Astrocyte (in vitro differentiated cells and primary cell): ENCODE measurements around the gene CCNG2. TPM values are rescaled to one million over a fixed set of nuclear protein-coding genes. Genes with fewer than 3 reads are reported as not detected.

Experiments used
- DNase-seq: peaks from one replicate; pipeline ENCODE4 v3.0.0-alpha.2; 2010; ENCODE audit warnings: low read depth
- FAIRE-seq: peaks from 2 replicates; lab custom pipeline; 2011; peaks lifted over from hg19 to GRCh38; lab: Jason Lieb, UNC
- H2AFZ ChIP-seq: 2 replicates; pipeline ENCODE4 v1.6.0; 2012; ENCODE audit warnings: low read depth, low read length, inconsistent platforms
- H3K27ac ChIP-seq: 2 replicates; pipeline ENCODE4 v1.5.1; 2011; ENCODE audit warnings: low read depth, low read length, inconsistent platforms
- H3K27me3 ChIP-seq: 2 replicates; pipeline ENCODE4 v1.6.0; 2011; ENCODE audit warnings: low read length, inconsistent platforms; ENCODE audit not compliant: insufficient read depth
- H3K36me3 ChIP-seq: 2 replicates; pipeline ENCODE4 v1.5.1; 2011; ENCODE audit warnings: low read length, inconsistent platforms; ENCODE audit not compliant: insufficient read depth
- H3K4me1 ChIP-seq: 2 replicates; pipeline ENCODE4 v1.5.1; 2011; ENCODE audit warnings: low read length, inconsistent platforms; ENCODE audit not compliant: insufficient read depth
- H3K4me2 ChIP-seq: 2 replicates; pipeline ENCODE4 v1.6.0; 2012; ENCODE audit warnings: low read length, inconsistent platforms
- H3K4me3 ChIP-seq: 2 replicates; pipeline ENCODE4 v1.5.1; 2011; ENCODE audit warnings: low read depth, mild to moderate bottlenecking, low read length, inconsistent platforms; ENCODE audit not compliant: insufficient read depth
- H3K79me2 ChIP-seq: 2 replicates; pipeline ENCODE4 v1.6.0; 2012; ENCODE audit warnings: mild to moderate bottlenecking, low read length, inconsistent platforms; ENCODE audit not compliant: insufficient read depth
- H3K9ac ChIP-seq: 2 replicates; pipeline ENCODE4 v1.6.0; 2012; ENCODE audit warnings: mild to moderate bottlenecking, low read length, inconsistent platforms
- H3K9me3 ChIP-seq: 2 replicates; pipeline ENCODE4 v1.5.1; 2012; ENCODE audit warnings: low read depth, mild to moderate bottlenecking, low read length, inconsistent platforms; ENCODE audit not compliant: insufficient read depth
- H4K20me1 ChIP-seq: 2 replicates; pipeline ENCODE4 v1.6.0; 2012; ENCODE audit warnings: low read length, inconsistent platforms; ENCODE audit not compliant: insufficient read depth
- H3K27ac Mint-ChIP-seq: one replicate; pipeline ENCODE4 v1.8.0; 2021; ENCODE audit warnings: mild to moderate bottlenecking, mixed read lengths; ENCODE audit not compliant: unreplicated experiment
- H3K27me3 Mint-ChIP-seq: one replicate; pipeline ENCODE4 v1.8.0; 2021; ENCODE audit warnings: low read depth, mixed read lengths; ENCODE audit not compliant: unreplicated experiment
- H3K36me3 Mint-ChIP-seq: one replicate; pipeline ENCODE4 v1.8.0; 2021; ENCODE audit warnings: low read depth, mixed read lengths; ENCODE audit not compliant: unreplicated experiment
- H3K4me1 Mint-ChIP-seq: one replicate; pipeline ENCODE4 v1.8.0; 2021; ENCODE audit warnings: low read depth, mixed read lengths; ENCODE audit not compliant: unreplicated experiment
- H3K4me3 Mint-ChIP-seq: one replicate; pipeline ENCODE4 v1.8.0; 2021; ENCODE audit warnings: mild to moderate bottlenecking, moderate library complexity, mixed read lengths; ENCODE audit not compliant: unreplicated experiment
- H3K9me3 Mint-ChIP-seq: one replicate; pipeline ENCODE4 v1.8.0; 2021; ENCODE audit warnings: mild to moderate bottlenecking, mixed read lengths; ENCODE audit not compliant: unreplicated experiment
- CTCF ChIP-seq: IDR thresholded peaks from 2 replicates; pipeline ENCODE4 v1.5.1; 2011; ENCODE audit warnings: low read depth, mild to moderate bottlenecking, inconsistent platforms, low read length, moderate library complexity; ENCODE audit not compliant: insufficient read depth
- EZH2 ChIP-seq: IDR thresholded peaks from 2 replicates; pipeline ENCODE4 v1.6.1; 2012; ENCODE audit warnings: mild to moderate bottlenecking, low read length, inconsistent platforms; ENCODE audit not compliant: insufficient read depth
- total RNA-seq: library from RNA; stranded (reverse); gene quantifications from 2 replicates; pipeline ENCODE4 v1.2.1, GENCODE V29; 2021

The CCNG2 gene
- total RNA-seq, 1 donor from 2014 or later, result 54.7 TPM

GRCh38 chr4:77219266-77219665, 62.3 kb downstream of the CCNG2 start:
- Histone ChIP-seq H3K4me2 (no peak overlapping the region), H3K4me3 (no peak overlapping the region), H3K27ac (no peak overlapping the region), H3K79me2 (no peaks in the 10 kb centered on the region), H4K20me1 (no peaks in the 10 kb centered on the region), H3K4me1 (peaks cover 3% of the 10 kb centered on the region), H3K36me3 (no peaks in the 10 kb centered on the region), H2AFZ (no peak overlapping the region), H3K9me3 (no peaks in the 10 kb centered on the region), H3K27me3 (peaks cover 11% of the 10 kb centered on the region), H3K9ac (no peak overlapping the region)
- FAIRE-seq (no peak), DNase-seq (no peak)
- Mint-ChIP-seq H3K9me3 (peaks cover 6% of the 10 kb centered on the region), H3K4me1 (peaks cover 1% of the 10 kb centered on the region), H3K27ac (no peak overlapping the region), H3K4me3 (no peak overlapping the region), H3K36me3 (peaks cover 2% of the 10 kb centered on the region), H3K27me3 (peaks cover 66% of the 10 kb centered on the region)
- TF ChIP-seq CTCF, result no peak
- no peak for TF ChIP-seq EZH2

Other genes starting within 250 kb of the CCNG2 start
- gene SEPTIN11, start 207.5 kb upstream of the CCNG2 start, total RNA-seq, result 621 and 623 TPM in 2 replicates
- gene CCNI, start 81.2 kb upstream of the CCNG2 start, total RNA-seq, result 135 and 141 TPM in 2 replicates